H54 (cell line): Measurements from ENCODE around the gene AGRP.

ENCODE experiments used
- DNase-seq: peaks from one replicate; pipeline ENCODE4 v3.0.0; 2011; ENCODE audit warnings: low spot score, mixed read lengths; ENCODE audit not compliant: insufficient read length
- FAIRE-seq: peaks from 3 replicates; lab custom pipeline; 2011; peaks lifted over from hg19 to GRCh38; lab: Jason Lieb, UNC
- POLR2A ChIP-seq: IDR thresholded peaks from 2 replicates; pipeline ENCODE4 v1.6.1; 2011; ENCODE audit warnings: low read depth, mild to moderate bottlenecking, low read length

Gene AGRP

GRCh38 chr16:67441271-67441753, 42.0 kb downstream of the AGRP start:
- FAIRE-seq (no peak), DNase-seq (no peak)
- TF ChIP-seq POLR2A = no peak

- FAIRE-seq (no peak), DNase-seq (no peak)
- no peak for TF ChIP-seq POLR2A
Measured at GRCh38 chr16:67438824-67439393, 44.4 kb downstream of the AGRP start.

- FAIRE-seq = no peak
- DNase-seq = no peak
- TF ChIP-seq POLR2A = no peak
Measured at GRCh38 chr16:67438098-67438791, 45.1 kb downstream of the AGRP start.

- FAIRE-seq (no peak), DNase-seq (no peak)
- TF ChIP-seq POLR2A = no peak
Measured at GRCh38 chr16:67437513-67437912, 45.8 kb downstream of the AGRP start.

GRCh38 chr16:67436640-67437193, 46.6 kb downstream of the AGRP start:
- TF ChIP-seq POLR2A = no peak
- no peak for DNase-seq
- FAIRE-seq = no peak

- FAIRE-seq (no peak), DNase-seq (no peak)
- TF ChIP-seq POLR2A = no peak
Measured at GRCh38 chr16:67435758-67436164, 47.6 kb downstream of the AGRP start.

- no peak for FAIRE-seq
- DNase-seq = no peak
- TF ChIP-seq POLR2A = no peak
Measured at GRCh38 chr16:67433131-67433719, 50.1 kb downstream of the AGRP start.
